RWPE1 (cell line): Measurements from ENCODE around the gene ADAT2.

Source experiments
- CTCF ChIA-PET: fragments of 350-600 bp; sonication (Branson Sonifier 250); formaldehyde crosslinking; extraction: SDS; loops from one replicate; lab custom pipeline; 2021; lab: Yijun Ruan, JAX
- POLR2A ChIA-PET: fragments of 400-600 bp; formaldehyde crosslinking; extraction: SDS; loops from one replicate; lab custom pipeline; 2020; ENCODE audit warnings: antibody characterized with exemption; ENCODE audit not compliant: low non-redundant PET; lab: Yijun Ruan, JAX
- DNase-seq: peaks from one replicate; pipeline ENCODE4 v3.0.0; 2012; ENCODE audit warnings: low spot score
- H3K27ac ChIP-seq: fragments of 450-650 bp; 2 replicates; pipeline ENCODE4 v1.5.1; 2017
- CTCF ChIP-seq: fragments of 450-650 bp; conservative IDR thresholded peaks from 2 replicates; pipeline ENCODE4 v1.5.1; 2017; ENCODE audit warnings: low read depth, mild to moderate bottlenecking

The ADAT2 gene

GRCh38 chr6:143408151-143408786, 42.2 kb downstream of the ADAT2 start:
- no peak for TF ChIP-seq CTCF
- CTCF ChIA-PET: no interaction called here
- DNase-seq: no peak
- POLR2A ChIA-PET: no interaction called here
- H3K27ac ChIP-seq: no peak overlapping the region

- POLR2A ChIA-PET: no interaction called here
- CTCF ChIA-PET: interaction anchor here (0.6 to 1.4 kb wide), 2 partner anchors 21 to 346 kb away, joined by 3 read pairs; partner anchors contain the start of gene AIG1
- TF ChIP-seq CTCF: no peak
- H3K27ac ChIP-seq: no peak overlapping the region
- no peak for DNase-seq
Observed at GRCh38 chr6:143406673-143407072, 43.8 kb downstream of the ADAT2 start.

- CTCF ChIA-PET: no interaction called here
- DNase-seq: peak; percentile 52
Observed at GRCh38 chr6:143405373-143406154, 44.9 kb downstream of the ADAT2 start.

GRCh38 chr6:143402721-143403336, 47.7 kb downstream of the ADAT2 start:
- no peak for DNase-seq
- no peak overlapping the region for H3K27ac ChIP-seq
- POLR2A ChIA-PET: no interaction called here
- no peak for TF ChIP-seq CTCF
- CTCF ChIA-PET: interaction anchor here (0.7 kb wide), 1 partner anchor 310 kb away, joined by 3 read pairs; no protein-coding TSS in a partner anchor

More at GRCh38 chr6:143405373-143406154, 44.9 kb downstream of the ADAT2 start:
- no peak overlapping the region for H3K27ac ChIP-seq
- no peak for TF ChIP-seq CTCF
- POLR2A ChIA-PET: no interaction called here

- POLR2A ChIA-PET: no interaction called here
- peak overlapping the region; percentile 61; the same call in 1 of the 2 replicates for H3K27ac ChIP-seq
- CTCF ChIA-PET: interaction anchor here (0.6 to 0.7 kb wide), 3 partner anchors 25 to 654 kb away, joined by 3 to 4 read pairs (median 3); no protein-coding TSS in a partner anchor
- DNase-seq: no peak
- TF ChIP-seq CTCF: no peak
Observed at GRCh38 chr6:143401636-143402370, 48.7 kb downstream of the ADAT2 start.

- DNase-seq: no peak
- H3K27ac ChIP-seq: peak overlapping the region; percentile 61
- POLR2A ChIA-PET: no interaction called here
- CTCF ChIA-PET: interaction anchor here (1.3 kb wide), 1 partner anchor 63 kb away, joined by 5 read pairs; no protein-coding TSS in a partner anchor
- no peak for TF ChIP-seq CTCF
Observed at GRCh38 chr6:143401068-143401446, 49.4 kb downstream of the ADAT2 start.
